Right lobe of liver (tissue), 6 donors: ENCODE results near the gene CHADL. TPM values are rescaled to one million over a fixed set of nuclear protein-coding genes. Genes with fewer than 3 reads are reported as not detected.

ENCODE experiments used
- ATAC-seq, 4 donors: fragments of 200-7000 bp; cut with Tn5 transposase; one replicate each; pipeline ENCODE4 v1.9.1; 2020; ENCODE audit warnings: mild to moderate bottlenecking in 4 of 4, moderate library complexity in 4 of 4
- DNase-seq, 3 donors: peaks; one replicate each; pipeline ENCODE4 v3.0.0-alpha.2; 2020
- H3K27ac ChIP-seq, 3 donors: fragments of 200-600 bp; one replicate each; pipeline ENCODE4 v1.8.0; 2022
- H3K27me3 ChIP-seq, 2 donors: fragments of 200-600 bp; one replicate each; pipeline ENCODE4 v1.8.0; 2022
- H3K36me3 ChIP-seq, 4 donors: fragments of 200-600 bp; sonication (generic) in 1 of 4; one replicate each; pipeline versions ENCODE4 v1.5.1 to v1.8.0; 2017 to 2022; ENCODE audit warnings: control low read depth in 1 of 4
- H3K4me1 ChIP-seq, 4 donors: fragments of 200-600 bp; sonication (generic) in 1 of 4; one replicate each; pipeline versions ENCODE4 v1.5.1 to v1.8.0; 2017 to 2022; ENCODE audit warnings: control low read depth in 1 of 4
- H3K4me3 ChIP-seq, 3 donors: fragments of 200-600 bp; one replicate each; pipeline ENCODE4 v1.8.0; 2022
- H3K9me3 ChIP-seq, 4 donors: fragments of 200-600 bp; sonication (generic) in 1 of 4; one replicate each; pipeline versions ENCODE4 v1.5.1 to v1.8.0; 2017 to 2022; ENCODE audit warnings: control low read depth in 1 of 4
- POLR2A ChIP-seq: fragments of 450-650 bp; IDR thresholded peaks from one replicate; pipeline ENCODE4 v1.6.1; 2017; ENCODE audit warnings: antibody characterized with exemption, mild to moderate bottlenecking
- WGBS: methylation state at CpG from one replicate; pipeline ENCODE4 v1.1.6; 2018; ENCODE audit warnings: low coverage, low lambda C conversion rate; ENCODE audit not compliant: insufficient coverage; ENCODE audit errors: missing lambda C conversion rate; 5-methylcytosine and 5-hydroxymethylcytosine counted together
- intact Hi-C, 2 donors: fragments of 100-400 bp; cut with DNase I; formaldehyde crosslinking; loops; one replicate each; pipeline versions ENCODE4 v1.11.2 to v1.14.1; 2022
- total RNA-seq, 6 experiments: library from RNA; depleted of rRNA in 2 of 6; stranded (reverse); fragments of >200 nt in 2 of 6; fragmentation: NEBNext Ultra II Directional in 3 of 6; extraction: Animal tissue kit (Norgen Biotek cat#: 25700) in 3 of 6; gene quantifications; one replicate each; pipeline versions ENCODE4 v1.1.0 to v1.2.4, GENCODE V29; 2016 to 2023
- TF ChIP-seq, protein P1 (sequence below), 4 donors: fragments of 200-600 bp in 3 of 4; fragments of 450-650 bp in 1 of 4; IDR thresholded peaks; one replicate each; pipeline versions ENCODE4 v1.5.1 to v1.8.0; 2016 to 2022; ENCODE audit warnings: antibody characterized with exemption in 4 of 4, mild to moderate bottlenecking in 2 of 4
- donor health status: DM: no; HTN: yes; CAD: no.
- donor health status: DM: no; HTN: no; CAD: no.
- donor health status: DM: no; HTN: no; CAD: no.
- donor health status: DM: no; HTN: yes; CAD: no.
- donor health status: DM: no; HTN: yes; CAD: no.

Gene CHADL
- total RNA-seq, 6 experiments from 2014 or later = 0.75 to 1.5 (median 1.1) TPM

DNA sequence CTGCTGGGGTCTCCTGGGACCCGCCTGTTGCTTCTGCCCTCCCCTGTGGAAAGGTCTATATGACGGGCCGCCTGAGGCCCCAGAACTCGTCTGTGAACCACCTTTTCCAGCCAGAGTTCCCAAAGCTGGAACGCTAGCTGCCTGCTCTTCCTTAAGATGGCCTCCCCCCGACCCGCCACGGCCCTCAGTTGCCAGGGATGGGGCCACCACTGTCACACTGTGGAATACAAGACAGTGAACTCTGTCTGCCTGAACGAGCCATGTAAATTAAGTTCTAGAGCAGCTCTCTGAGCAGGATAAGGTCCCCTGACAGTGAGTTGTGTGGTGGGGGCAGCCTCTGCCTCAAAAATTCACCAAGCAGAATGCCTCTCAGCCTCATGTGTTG, 10.3 kb downstream of the CHADL start:
- no peak overlapping the region for H3K4me3 ChIP-seq
- peaks cover 0 to 29% (median 14%) of the 10 kb centered on the region in 4 donors for H3K4me1 ChIP-seq
- TF ChIP-seq, protein P1, sequence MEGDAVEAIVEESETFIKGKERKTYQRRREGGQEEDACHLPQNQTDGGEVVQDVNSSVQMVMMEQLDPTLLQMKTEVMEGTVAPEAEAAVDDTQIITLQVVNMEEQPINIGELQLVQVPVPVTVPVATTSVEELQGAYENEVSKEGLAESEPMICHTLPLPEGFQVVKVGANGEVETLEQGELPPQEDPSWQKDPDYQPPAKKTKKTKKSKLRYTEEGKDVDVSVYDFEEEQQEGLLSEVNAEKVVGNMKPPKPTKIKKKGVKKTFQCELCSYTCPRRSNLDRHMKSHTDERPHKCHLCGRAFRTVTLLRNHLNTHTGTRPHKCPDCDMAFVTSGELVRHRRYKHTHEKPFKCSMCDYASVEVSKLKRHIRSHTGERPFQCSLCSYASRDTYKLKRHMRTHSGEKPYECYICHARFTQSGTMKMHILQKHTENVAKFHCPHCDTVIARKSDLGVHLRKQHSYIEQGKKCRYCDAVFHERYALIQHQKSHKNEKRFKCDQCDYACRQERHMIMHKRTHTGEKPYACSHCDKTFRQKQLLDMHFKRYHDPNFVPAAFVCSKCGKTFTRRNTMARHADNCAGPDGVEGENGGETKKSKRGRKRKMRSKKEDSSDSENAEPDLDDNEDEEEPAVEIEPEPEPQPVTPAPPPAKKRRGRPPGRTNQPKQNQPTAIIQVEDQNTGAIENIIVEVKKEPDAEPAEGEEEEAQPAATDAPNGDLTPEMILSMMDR (IDR thresholded peaks at IDR 0.05) = no peak
- TF ChIP-seq POLR2A = no peak
- H3K36me3 ChIP-seq = peaks cover 0 to 19% (median 10%) of the 10 kb centered on the region in 4 donors
- H3K27ac ChIP-seq = no peak overlapping the region
- intact Hi-C loops = loop anchor here in 1 of 2 donors (10.0 kb wide), 1 partner anchor 46 kb away; no protein-coding TSS in a partner anchor
- H3K9me3 ChIP-seq = no peaks in the 10 kb centered on the region
- ATAC-seq (no peak), DNase-seq (no peak)
- H3K27me3 ChIP-seq = no peaks in the 10 kb centered on the region
- 93% methylated on average over 6 of the region's 9 CpGs for WGBS

DNA sequence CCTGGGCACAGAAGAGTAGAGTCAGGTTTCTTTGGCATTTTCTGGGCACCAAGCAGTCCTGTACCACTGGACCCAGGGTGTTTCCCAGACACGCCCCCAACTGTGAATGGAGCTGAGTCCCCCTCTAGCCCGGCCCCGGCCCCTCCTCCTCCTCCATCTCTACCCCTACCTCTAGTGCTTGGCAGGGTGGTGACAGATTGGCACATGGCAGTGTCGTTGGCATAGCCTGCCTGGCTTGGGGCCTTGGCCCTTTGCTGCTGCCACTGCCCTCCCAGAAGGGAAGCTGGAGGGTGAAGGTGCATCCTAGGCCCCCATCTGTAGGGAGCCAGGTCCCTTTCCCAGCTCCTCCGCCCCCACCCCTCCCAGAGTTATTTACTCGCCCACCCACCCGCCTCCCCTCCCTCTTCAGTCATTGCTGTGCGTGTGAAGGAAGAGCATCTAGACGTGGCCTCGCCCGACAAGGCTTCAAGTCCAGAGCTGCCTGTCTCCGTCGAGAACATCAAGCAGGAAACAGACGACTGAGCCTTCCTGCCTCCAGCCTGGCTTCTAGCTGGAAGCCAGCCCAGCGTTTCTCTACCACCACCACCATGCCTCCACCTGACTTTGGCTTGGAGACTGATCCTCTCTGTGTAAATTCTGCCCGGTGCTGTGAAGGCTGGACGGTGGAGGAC, 10.9 kb downstream of the CHADL start:
- no peaks in the 10 kb centered on the region for H3K9me3 ChIP-seq
- no peaks in the 10 kb centered on the region for H3K27me3 ChIP-seq
- 71% methylated on average over 6 of the region's 17 CpGs for WGBS
- H3K36me3 ChIP-seq = peaks cover 0 to 25% (median 12%) of the 10 kb centered on the region in 4 donors
- no peak overlapping the region for H3K4me3 ChIP-seq
- peak in 1 of 4 donors; percentile 9 for ATAC-seq
- TF ChIP-seq, protein P1 (IDR thresholded peaks at IDR 0.05) = no peak
- no peak for TF ChIP-seq POLR2A
- peaks cover 0 to 24% (median 11%) of the 10 kb centered on the region in 4 donors for H3K4me1 ChIP-seq
- no peak for DNase-seq
- intact Hi-C loops = loop anchor here in 1 of 2 donors (10.0 kb wide), 1 partner anchor 45 kb away; no protein-coding TSS in a partner anchor
- H3K27ac ChIP-seq = no peak overlapping the region

DNA sequence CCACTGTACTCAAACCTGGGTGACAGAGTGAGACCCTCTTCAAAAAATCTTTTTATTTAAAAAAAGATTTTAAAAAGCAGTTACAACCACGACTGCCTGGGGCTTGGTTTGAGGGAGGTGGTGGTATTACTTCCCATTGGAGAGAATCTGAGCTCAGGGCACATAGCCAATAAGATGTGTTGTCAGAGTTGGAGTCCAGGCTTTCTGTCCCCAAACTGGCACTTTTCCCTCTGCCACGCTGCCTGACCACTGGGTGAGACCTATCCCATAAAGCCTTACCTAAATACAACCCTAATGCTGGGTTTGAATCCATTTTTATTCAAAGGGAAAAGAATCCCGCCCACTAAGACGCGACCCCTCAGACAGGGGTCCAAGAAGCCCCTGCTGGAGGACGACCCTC, 11.5 kb downstream of the CHADL start:
- H3K4me3 ChIP-seq = no peak overlapping the region
- intact Hi-C loops = no loop called here
- H3K36me3 ChIP-seq = peaks cover 0 to 25% (median 12%) of the 10 kb centered on the region in 4 donors
- no peaks in the 10 kb centered on the region for H3K27me3 ChIP-seq
- 73% methylated on average over 1 of the region's 6 CpGs for WGBS
- ATAC-seq (no peak), DNase-seq (no peak)
- TF ChIP-seq POLR2A = no peak
- no peaks in the 10 kb centered on the region for H3K9me3 ChIP-seq
- H3K4me1 ChIP-seq = peaks cover 0 to 19% (median 8%) of the 10 kb centered on the region in 4 donors
- H3K27ac ChIP-seq = no peak overlapping the region

DNA sequence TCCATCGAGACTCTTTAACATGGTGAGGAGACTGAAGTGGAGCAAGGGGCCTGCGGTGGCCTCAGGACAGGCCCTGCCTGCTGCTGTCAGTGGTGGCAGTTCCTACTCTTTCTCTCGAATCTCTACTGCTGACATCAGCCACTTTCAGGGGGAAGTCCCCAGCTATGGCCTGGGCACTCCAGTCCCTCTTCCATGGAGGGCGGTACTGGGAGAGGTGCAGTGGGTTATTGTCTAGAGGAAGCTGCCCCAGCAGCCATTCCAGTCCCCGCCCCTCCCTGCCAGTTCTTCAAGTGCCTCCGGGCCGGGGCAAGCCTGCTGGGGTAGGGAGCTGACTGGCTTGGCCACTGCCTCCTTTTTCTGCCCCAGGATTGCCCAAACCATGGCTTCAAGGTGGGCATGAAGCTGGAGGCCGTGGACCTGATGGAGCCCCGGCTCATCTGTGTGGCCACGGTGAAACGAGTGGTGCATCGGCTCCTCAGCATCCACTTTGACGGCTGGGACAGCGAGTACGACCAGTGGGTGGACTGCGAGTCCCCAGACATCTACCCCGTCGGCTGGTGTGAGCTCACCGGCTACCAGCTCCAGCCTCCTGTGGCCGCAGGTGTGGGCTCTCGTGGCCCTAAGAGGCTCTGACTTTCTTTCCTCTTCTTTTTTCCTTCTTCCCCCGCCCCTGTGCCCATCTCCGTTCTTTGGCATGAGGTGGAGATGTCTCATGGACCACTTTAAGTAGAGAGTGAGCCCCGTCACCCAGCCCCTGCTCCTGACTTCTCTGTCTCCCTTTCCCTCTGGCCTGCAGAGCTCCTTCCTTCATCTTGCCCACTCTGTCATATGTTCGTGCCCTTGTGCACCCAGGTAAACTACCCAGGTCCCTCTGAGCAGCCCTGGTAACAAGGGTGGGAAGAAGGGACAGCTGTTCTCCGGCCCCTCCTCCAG, 13.7 kb downstream of the CHADL start:
- WGBS = 86% methylated on average over 10 of the region's 26 CpGs
- ATAC-seq (peak in 3 of 4 donors; percentile 24 to 28 (median 25)), DNase-seq (no peak)
- Histone ChIP-seq H3K36me3 (peaks cover 0 to 27% (median 12%) of the 10 kb centered on the region in 4 donors), H3K9me3 (no peaks in the 10 kb centered on the region), H3K4me1 (peaks cover 0 to 38% (median 18%) of the 10 kb centered on the region in 4 donors), H3K27me3 (no peaks in the 10 kb centered on the region), H3K27ac (no peak overlapping the region), H3K4me3 (no peak overlapping the region)
- intact Hi-C loops = no loop called here
- TF ChIP-seq, protein P1 (IDR thresholded peaks at IDR 0.05) = no peak
- TF ChIP-seq POLR2A = no peak
